Effector CD8-positive, alpha-beta T cell (primary cell): Measurements from ENCODE around the gene FBXO30.

Experiments used
- DNase-seq: peaks from one replicate; lab custom pipeline; 2025; lab: John Stamatoyannopoulos, UW

The FBXO30 gene

DNA sequence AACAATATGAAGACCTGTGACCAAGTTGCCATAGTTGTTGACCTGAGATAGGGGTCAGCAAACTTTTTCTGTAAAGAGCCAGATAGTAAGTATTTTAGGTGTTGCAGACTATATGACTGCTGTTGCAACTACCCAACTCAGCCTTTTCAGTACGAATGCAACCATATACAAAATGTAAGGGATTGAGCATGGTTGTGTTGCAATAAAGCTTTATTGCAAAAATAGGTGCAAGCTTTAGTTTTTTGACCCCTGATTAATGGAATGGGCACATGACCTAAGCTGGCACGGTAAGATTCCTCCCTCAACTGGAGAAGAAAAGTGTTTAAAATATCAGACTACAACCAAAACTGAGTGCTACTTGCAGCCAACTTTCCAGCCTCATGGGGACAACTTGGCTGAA is 62.0 kb downstream of the FBXO30 start:
- no peak for DNase-seq

- no peak for DNase-seq
Observed at GRCh38 chr6:145749632-145750031, 65.0 kb downstream of the FBXO30 start.

GRCh38 chr6:145745861-145746260 is 68.7 kb downstream of the FBXO30 start:
- DNase-seq = no peak

GRCh38 chr6:145744619-145745018 is 70.0 kb downstream of the FBXO30 start:
- DNase-seq = no peak
